H1 (cell line): ENCODE measurements around the gene QRSL1. TPM values are rescaled to one million over a fixed set of nuclear protein-coding genes. Genes with fewer than 3 reads are reported as not detected.

Experiments used
- CTCF ChIA-PET: fragments of 300-600 bp; sonication (Branson Sonifier 250); formaldehyde crosslinking; loops from one replicate; lab custom pipeline; 2021; ENCODE audit not compliant: partially characterized antibody; lab: Charles Lee
- POLR2A ChIA-PET: fragments of 300-600 bp; sonication (Branson Sonifier 250); formaldehyde crosslinking; loops from one replicate; lab custom pipeline; 2021; ENCODE audit warnings: inconsistent platforms; ENCODE audit not compliant: partially characterized antibody; lab: Charles Lee
- DNase-seq, 2 experiments: peaks; one replicate each; pipeline versions ENCODE4 v3.0.0 to v3.0.0-alpha.2; 2010 to 2022; ENCODE audit warnings: low spot score in 2 of 2, low read depth in 1 of 2, mixed read lengths in 1 of 2
- FAIRE-seq: peaks from 2 replicates; lab custom pipeline; 2011; peaks lifted over from hg19 to GRCh38; lab: Jason Lieb, UNC
- H2AFZ ChIP-seq: 2 replicates; pipeline ENCODE4 v1.8.1; 2012; ENCODE audit warnings: low read length, inconsistent platforms
- H2AK5ac ChIP-seq: 2 replicates; pipeline ENCODE4 v1.6.1; 2013; ENCODE audit warnings: low read depth, low read length
- H2BK120ac ChIP-seq: replicated peaks from 2 replicates; pipeline ENCODE3; 2013; ENCODE audit warnings: low read depth, low read length, inconsistent platforms
- H2BK12ac ChIP-seq: 2 replicates; pipeline ENCODE4 v1.6.1; 2013; ENCODE audit warnings: low read depth, low read length
- H2BK15ac ChIP-seq: 2 replicates; pipeline ENCODE4 v1.6.1; 2013; ENCODE audit warnings: low read length
- H2BK20ac ChIP-seq: 2 replicates; pipeline ENCODE4 v1.6.1; 2013; ENCODE audit warnings: low read length
- H2BK5ac ChIP-seq: 2 replicates; pipeline ENCODE4 v1.6.1; 2013; ENCODE audit warnings: low read depth, low read length
- H3K14ac ChIP-seq: 2 replicates; pipeline ENCODE4 v1.6.1; 2013; ENCODE audit warnings: inconsistent platforms; ENCODE audit not compliant: insufficient read length
- H3K18ac ChIP-seq: 2 replicates; pipeline ENCODE4 v1.6.1; 2013; ENCODE audit warnings: low read length; ENCODE audit errors: extremely low read depth
- H3K23ac ChIP-seq: 2 replicates; pipeline ENCODE4 v1.6.1; 2013; ENCODE audit warnings: inconsistent platforms; ENCODE audit not compliant: insufficient read length
- H3K23me2 ChIP-seq: 2 replicates; pipeline ENCODE4 v1.6.1; 2013; ENCODE audit warnings: low read depth, low read length
- H3K27ac ChIP-seq: 2 replicates; pipeline ENCODE4 v1.6.1; 2011; ENCODE audit warnings: low read depth, low read length, inconsistent platforms
- H3K27me3 ChIP-seq, 4 experiments: replicated peaks in 1 of 4; 1 replicate in 1 of 4; 2 replicates in 3 of 4; pipeline versions ENCODE4 v1.6.1 to v1.8.1; 2011 to 2013; ENCODE audit warnings: low read length in 3 of 4, mild to moderate bottlenecking in 3 of 4, inconsistent platforms in 2 of 4, mixed read lengths in 2 of 4, moderate library complexity in 1 of 4; ENCODE audit not compliant: control insufficient read depth in 3 of 4, insufficient read depth in 3 of 4; ENCODE audit errors: extremely low read depth in 1 of 4
- H3K36me3 ChIP-seq, 4 experiments: 2 replicates each; pipeline versions ENCODE4 v1.6.1 to v1.8.1; 2011 to 2013; ENCODE audit warnings: mild to moderate bottlenecking in 4 of 4, low read length in 3 of 4, moderate library complexity in 2 of 4, control low read depth in 1 of 4, inconsistent platforms in 1 of 4; ENCODE audit not compliant: insufficient read depth in 4 of 4, control insufficient read depth in 2 of 4
- H3K4ac ChIP-seq: replicated peaks from 2 replicates; pipeline ENCODE3; 2013; ENCODE audit warnings: low read length, low read depth, mixed read lengths, inconsistent platforms; ENCODE audit not compliant: insufficient read length
- H3K4me1 ChIP-seq, 4 experiments: replicated peaks in 1 of 4; 1 replicate in 1 of 4; 2 replicates in 3 of 4; pipeline versions ENCODE4 v1.6.1 to v1.8.1; 2011 to 2013; ENCODE audit warnings: low read length in 3 of 4, inconsistent platforms in 2 of 4, mixed read lengths in 1 of 4; ENCODE audit not compliant: insufficient read depth in 4 of 4, control insufficient read depth in 3 of 4
- H3K4me2 ChIP-seq, 2 experiments: 2 replicates each; pipeline versions ENCODE4 v1.6.1 to v1.8.1; 2011 to 2013; ENCODE audit warnings: low read depth in 2 of 2, low read length in 2 of 2, control low read depth in 1 of 2, inconsistent platforms in 1 of 2, mild to moderate bottlenecking in 1 of 2; ENCODE audit not compliant: insufficient read depth in 1 of 2
- H3K4me3 ChIP-seq, 4 experiments: fragments of 200-600, 300-600 bp in 1 of 4; sonication (generic), shearing (Covaris generic), sonication (Bioruptor Twin) in 1 of 4; 2 replicates each; pipeline versions ENCODE4 v1.5.1 to v1.8.1; 2011 to 2016; ENCODE audit warnings: low read length in 4 of 4, low read depth in 3 of 4, control low read depth in 2 of 4, inconsistent platforms in 2 of 4, mild to moderate bottlenecking in 2 of 4, mixed read lengths in 1 of 4, moderate library complexity in 1 of 4; ENCODE audit not compliant: insufficient read depth in 2 of 4; ENCODE audit errors: extremely low read depth in 1 of 4
- H3K56ac ChIP-seq: replicated peaks from 2 replicates; pipeline ENCODE3; 2013; ENCODE audit warnings: low read depth, mild to moderate bottlenecking, mixed read lengths, low read length, inconsistent platforms; ENCODE audit not compliant: insufficient read length
- H3K79me1 ChIP-seq: 2 replicates; pipeline ENCODE4 v1.6.1; 2013; ENCODE audit warnings: low read depth, low read length, control low read depth
- H3K79me2 ChIP-seq, 2 experiments: 2 replicates each; pipeline versions ENCODE4 v1.6.1 to v1.8.1; 2012 to 2013; ENCODE audit warnings: low read length in 2 of 2, mild to moderate bottlenecking in 2 of 2, inconsistent platforms in 1 of 2; ENCODE audit not compliant: insufficient read depth in 2 of 2, control insufficient read depth in 1 of 2
- H3K9ac ChIP-seq, 4 experiments: replicated peaks in 1 of 4; 1 replicate in 1 of 4; 2 replicates in 3 of 4; pipeline versions ENCODE4 v1.6.1 to v1.8.1; 2011 to 2013; ENCODE audit warnings: low read depth in 3 of 4, low read length in 3 of 4, control low read depth in 2 of 4, mild to moderate bottlenecking in 2 of 4, moderate library complexity in 2 of 4, inconsistent platforms in 1 of 4; ENCODE audit errors: extremely low read depth in 1 of 4
- H3K9me3 ChIP-seq, 2 experiments: 2 replicates each; pipeline versions ENCODE4 v1.6.1 to v1.8.1; 2012 to 2013; ENCODE audit warnings: mild to moderate bottlenecking in 2 of 2, moderate library complexity in 2 of 2, control low read depth in 1 of 2, inconsistent platforms in 1 of 2, low read depth in 1 of 2, low read length in 1 of 2, mixed read lengths in 1 of 2; ENCODE audit not compliant: insufficient read depth in 2 of 2
- H4K20me1 ChIP-seq, 2 experiments: replicated peaks in 1 of 2; 2 replicates each; pipeline versions ENCODE3 to v1.8.1; 2011 to 2013; ENCODE audit warnings: inconsistent platforms in 2 of 2, low read length in 2 of 2, mild to moderate bottlenecking in 1 of 2; ENCODE audit not compliant: insufficient read depth in 2 of 2, control insufficient read depth in 1 of 2
- H4K5ac ChIP-seq: 2 replicates; pipeline ENCODE4 v1.6.1; 2013; ENCODE audit warnings: low read length, low read depth, mixed read lengths, inconsistent platforms; ENCODE audit not compliant: insufficient read length
- H4K8ac ChIP-seq: 2 replicates; pipeline ENCODE4 v1.8.0; 2013; ENCODE audit warnings: mild to moderate bottlenecking, moderate library complexity, low read length, inconsistent platforms; ENCODE audit not compliant: insufficient read depth; ENCODE audit errors: extremely low read depth
- H4K91ac ChIP-seq: replicated peaks from 2 replicates; pipeline ENCODE3; 2013; ENCODE audit warnings: low read length, mixed read lengths, inconsistent platforms; ENCODE audit not compliant: insufficient read length
- CBX8 ChIP-seq: fragments of 300-800, 300-1000 bp; sonication (generic); IDR thresholded peaks from 2 replicates; pipeline ENCODE4 v1.7.1; 2016; ENCODE audit warnings: low read depth, low read length, borderline replicate concordance
- CHD1 ChIP-seq: IDR thresholded peaks from 2 replicates; pipeline ENCODE4 v1.6.1; 2012; ENCODE audit warnings: low read depth, low read length, improper control_type of control experiment
- CTBP2 ChIP-seq: IDR thresholded peaks from 2 replicates; pipeline ENCODE4 v1.7.0; 2011; ENCODE audit warnings: borderline replicate concordance, mild to moderate bottlenecking, moderate library complexity, mixed read lengths, low read length; ENCODE audit not compliant: insufficient read depth, insufficient read length
- HDAC2 ChIP-seq, 2 experiments: fragments of 300-600 bp in 1 of 2; sonication (generic) in 1 of 2; IDR thresholded peaks; 2 replicates each; pipeline ENCODE4 v1.6.1; 2011 to 2012; ENCODE audit warnings: low read depth in 2 of 2, low read length in 2 of 2, mild to moderate bottlenecking in 2 of 2, moderate library complexity in 2 of 2, borderline replicate concordance in 1 of 2, inconsistent platforms in 1 of 2
- RXRA ChIP-seq: IDR thresholded peaks from 2 replicates; pipeline ENCODE4 v1.6.1; 2011; ENCODE audit warnings: low read depth, mild to moderate bottlenecking, low read length, moderate library complexity; ENCODE audit not compliant: insufficient read depth
- SIN3A ChIP-seq, 2 experiments: IDR thresholded peaks in 1 of 2; conservative IDR thresholded peaks in 1 of 2; 2 replicates each; pipeline ENCODE4 v1.6.1; 2011 to 2012; ENCODE audit warnings: low read length in 2 of 2, improper control_type of control experiment in 1 of 2, low read depth in 1 of 2, mild to moderate bottlenecking in 1 of 2
- SP1 ChIP-seq: IDR thresholded peaks from 2 replicates; pipeline ENCODE4 v1.6.1; 2011; ENCODE audit warnings: low read depth, low read length
- SRF ChIP-seq: IDR thresholded peaks from 2 replicates; pipeline ENCODE4 v1.6.1; 2011; ENCODE audit warnings: mild to moderate bottlenecking, low read depth, low read length, moderate library complexity
- TEAD4 ChIP-seq: IDR thresholded peaks from 2 replicates; pipeline ENCODE4 v1.6.1; 2012; ENCODE audit warnings: low read depth, low read length, inconsistent platforms, mixed read lengths
- WGBS, 2 experiments: shearing (Covaris generic) in 1 of 2; methylation state at CpG; one replicate each; pipeline versions ENCODE4 v1.1.6 to v1.1.7; 2013 to 2015; ENCODE audit warnings: low lambda C conversion rate in 2 of 2, mixed read lengths in 2 of 2, inconsistent platforms in 1 of 2, low coverage in 1 of 2, missing lambda C conversion rate in 1 of 2; ENCODE audit not compliant: insufficient replicate concordance in 2 of 2, insufficient coverage in 1 of 2, insufficient read length in 1 of 2; ENCODE audit errors: extremely low coverage in 1 of 2, missing lambda C conversion rate in 1 of 2; 5-methylcytosine and 5-hydroxymethylcytosine counted together
- polyA plus RNA-seq, 7 experiments: library from polyadenylated mRNA; depleted of rRNA in 3 of 7; stranded (reverse) in 5 of 7; unstranded in 2 of 7; fragments of >200 nt in 5 of 7; fragments of 200-250 nt in 2 of 7; gene quantifications; 1 replicate in 5 of 7; 2 replicates in 1 of 7; 4 replicates in 1 of 7; pipeline versions ENCODE4 v1.2.1 to v1.2.3, GENCODE V29; 2011 to 2013; ENCODE audit warnings: missing spikeins in 2 of 7, mixed read lengths in 2 of 7
- total RNA-seq: library from RNA; stranded (reverse); fragmentation: NEBNext Ultra II Directional; extraction: Animal tissue kit (Norgen Biotek cat#: 25700); gene quantifications from 2 replicates; pipeline ENCODE4 v1.2.1, GENCODE V29; 2021

The QRSL1 gene
- total and polyA plus RNA-seq, 2 of the 8 experiments (the other 6 are each of a cell fraction or from before 2014, with no cell fraction given) = 7.8 to 22.2 TPM

DNA sequence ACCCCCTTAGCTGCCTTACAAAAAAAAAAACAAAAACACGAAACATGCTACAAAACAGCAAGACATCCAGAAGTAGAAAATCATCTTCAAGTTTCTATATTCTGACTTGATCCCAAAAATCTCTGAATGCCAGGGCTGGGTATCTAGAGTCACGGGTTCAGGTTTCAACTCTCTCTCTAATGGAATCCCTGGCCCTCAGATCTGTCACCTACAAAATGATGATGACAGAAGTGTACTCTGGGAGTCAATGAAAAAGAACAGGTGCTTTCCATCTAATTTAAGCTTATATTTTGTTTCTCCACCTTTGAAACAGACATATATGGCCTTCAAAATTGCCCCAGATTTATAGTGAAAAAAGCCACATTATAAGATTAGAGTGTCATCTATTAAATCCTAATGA lies 18.3 kb upstream of the QRSL1 start:
- CTCF ChIA-PET = interaction anchor here (0.8 to 5.1 kb wide), 6 partner anchors 8 to 386 kb away, joined by 3 to 52 read pairs (median 10); no protein-coding TSS in a partner anchor
- TF ChIP-seq CBX8 (no peak), SRF (no peak), TEAD4 (no peak), RXRA (no peak), SP1 (no peak), CHD1 (no peak), SIN3A (conservative IDR thresholded peaks at IDR 0.05 in 1 of 2, IDR thresholded peaks at IDR 0.05 in 1 of 2; ENCODE audit: low read depth in 1 of 2, low read length in 2 of 2) (no peak), HDAC2 (IDR thresholded peaks at IDR 0.05; ENCODE audit: borderline replicate concordance in 1 of 2, low read depth in 2 of 2, low read length in 2 of 2) (no peak), CTBP2 (no peak)

More for the DNA sequence above, 18.3 kb upstream of the QRSL1 start:
- H4K20me1 ChIP-seq = no peaks in the 10 kb centered on the region
- H4K8ac ChIP-seq = no peak overlapping the region
- no peak overlapping the region for H3K23ac ChIP-seq
- H3K4ac ChIP-seq = no peak overlapping the region
- no peaks in the 10 kb centered on the region for H3K79me2 ChIP-seq
- no peaks in the 10 kb centered on the region for H3K27me3 ChIP-seq
- H2AK5ac ChIP-seq = no peak overlapping the region
- H3K27ac ChIP-seq = no peak overlapping the region
- H2AFZ ChIP-seq = no peak overlapping the region
- POLR2A ChIA-PET = interaction anchor here (0.6 to 1.2 kb wide), 2 partner anchors 15 to 102 kb away, joined by 3 read pairs; no protein-coding TSS in a partner anchor
- H3K4me3 ChIP-seq = no peak overlapping the region
- H2BK20ac ChIP-seq = no peak overlapping the region
- H3K4me1 ChIP-seq = peaks cover 9 to 18% (median 11%) of the 10 kb centered on the region in 4 experiments; a peak in 6 of 7 replicates
- no peak overlapping the region for H3K9ac ChIP-seq
- FAIRE-seq = no peak
- no peak overlapping the region for H3K56ac ChIP-seq
- no peak overlapping the region for H3K4me2 ChIP-seq
- no peak overlapping the region for H3K14ac ChIP-seq
- DNase-seq = no peak
- H4K91ac ChIP-seq = no peak overlapping the region
- no peak overlapping the region; the same call in 1 of the 2 replicates for H3K18ac ChIP-seq
- H2BK15ac ChIP-seq = no peak overlapping the region
- 90% methylated on average over 2 of the region's 2 CpGs; no CpG with 5 or more reads in 1 of the 2 experiments for WGBS, 2 experiments
- peaks cover 0 to 2% of the 10 kb centered on the region in 2 experiments; a peak in 1 of 4 replicates for H3K9me3 ChIP-seq
- peaks cover 0 to 9% (median 0%) of the 10 kb centered on the region in 4 experiments; a peak in 2 of 8 replicates for H3K36me3 ChIP-seq
- H2BK12ac ChIP-seq = no peak overlapping the region
- no peak overlapping the region for H4K5ac ChIP-seq
- H2BK120ac ChIP-seq = no peak overlapping the region
- no peaks in the 10 kb centered on the region for H3K23me2 ChIP-seq
- H2BK5ac ChIP-seq = no peak overlapping the region
- H3K79me1 ChIP-seq = no peaks in the 10 kb centered on the region
